Stimulated activated CD4-positive, alpha-beta T cell treated with anti-CD3 and anti-CD28 coated beads, Interleukin-15, amount 100 ng/mL, for 24 hours (primary cell): Measurements from ENCODE around the gene TJP1.
"Not testable (repeated sequence)": the region's sequence is repeated elsewhere in the genome, so short reads cannot be mapped to it uniquely, and the experiment has no call there.

Experiments used
- DNase-seq: peaks from one replicate; pipeline ENCODE4 v3.0.0-alpha.2; 2020

TJP1 gene

DNA sequence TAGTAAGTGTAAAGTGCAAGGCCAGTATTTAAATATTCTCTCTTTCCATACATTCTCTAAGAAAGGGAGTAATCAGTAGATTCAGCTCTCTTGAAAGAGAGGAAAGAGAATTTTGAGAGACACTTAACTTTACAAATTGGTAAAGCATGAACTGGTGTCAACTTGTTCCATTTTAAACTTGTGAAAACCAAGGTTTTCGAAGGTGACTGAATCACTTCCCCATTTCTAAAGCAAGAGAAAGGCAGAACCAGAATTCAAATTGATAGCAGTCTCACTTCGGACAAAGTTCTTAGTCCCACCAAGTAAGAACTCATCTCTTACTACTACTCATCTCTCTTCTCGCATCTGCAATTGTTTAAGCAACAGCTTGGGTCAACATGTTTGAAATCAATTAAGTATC, 22.4 kb downstream of the TJP1 start:
- DNase-seq, result no peak

- no peak for DNase-seq
Observed at GRCh38 chr15:29795610-29796009, 26.7 kb downstream of the TJP1 start.

- DNase-seq, result no peak
Observed at GRCh38 chr15:29792426-29793159, 29.7 kb downstream of the TJP1 start.

GRCh38 chr15:29790607-29791006, 31.7 kb downstream of the TJP1 start:
- no peak for DNase-seq

GRCh38 chr15:29789871-29790270, 32.4 kb downstream of the TJP1 start:
- no peak for DNase-seq

GRCh38 chr15:29788433-29789034, 33.7 kb downstream of the TJP1 start:
- DNase-seq, result no peak

DNA sequence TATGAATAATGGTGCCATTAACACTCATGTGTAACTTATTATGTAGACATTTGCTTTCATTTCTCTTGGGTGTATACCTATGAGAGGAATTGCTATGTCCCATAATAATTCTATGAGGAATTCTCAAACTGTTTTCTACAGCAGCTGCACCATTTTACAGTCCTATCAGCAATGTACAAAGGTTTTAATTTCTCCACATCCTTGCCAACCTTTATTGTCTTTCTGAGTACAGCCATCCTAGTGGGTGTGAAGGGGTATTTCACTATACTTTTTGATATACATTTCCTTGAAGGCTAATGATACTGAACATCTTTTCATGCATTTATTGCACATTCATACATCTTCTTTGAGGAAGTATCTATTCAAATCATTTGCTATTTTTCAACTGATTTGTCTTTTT, 34.5 kb downstream of the TJP1 start:
- DNase-seq, result no peak

DNA sequence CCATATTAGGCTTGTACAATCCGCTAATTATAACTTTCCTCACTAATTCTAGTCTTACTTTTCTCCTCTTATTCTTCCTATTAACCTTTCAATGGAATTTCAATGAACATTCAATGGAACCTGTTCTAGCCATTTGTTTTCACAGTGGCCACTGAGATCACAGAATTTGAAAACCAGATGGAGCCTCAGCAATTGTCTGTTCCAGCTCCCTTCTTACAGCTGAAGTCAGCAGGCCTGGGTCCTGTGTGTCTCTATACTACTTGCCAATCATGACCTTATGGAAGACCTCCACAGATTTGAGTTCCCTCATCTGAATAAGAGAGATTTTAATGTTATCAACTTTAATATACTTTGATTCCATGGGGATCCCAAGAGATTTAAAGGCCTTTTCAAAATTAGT, 36.6 kb downstream of the TJP1 start:
- no peak for DNase-seq

DNA sequence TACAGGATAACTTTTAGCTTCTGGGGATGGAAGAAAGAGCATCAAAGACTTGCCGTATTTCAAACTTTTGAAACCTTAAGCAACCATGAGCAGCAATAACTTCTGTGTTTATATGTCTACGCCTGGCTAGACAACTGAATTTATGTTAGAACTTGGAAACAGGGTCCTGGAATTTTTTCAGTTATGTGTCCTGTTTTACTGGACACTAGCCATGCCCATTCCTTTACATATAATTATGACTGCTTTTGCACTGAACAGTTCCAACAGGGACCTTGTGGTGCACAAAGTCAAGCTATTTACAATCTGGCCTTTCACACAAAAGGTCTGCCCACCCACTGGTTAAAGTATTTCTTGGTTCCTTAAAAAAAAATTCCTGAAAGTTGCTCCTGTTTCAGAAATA, 37.1 kb downstream of the TJP1 start:
- no peak for DNase-seq

- no peak for DNase-seq
Observed at GRCh38 chr15:29784413-29784812, 37.9 kb downstream of the TJP1 start.

GRCh38 chr15:29782816-29783215, 39.5 kb downstream of the TJP1 start:
- DNase-seq, result not testable (repeated sequence)

GRCh38 chr15:29778382-29778781, 43.9 kb downstream of the TJP1 start:
- DNase-seq, result no peak

GRCh38 chr15:29776859-29777258, 45.4 kb downstream of the TJP1 start:
- DNase-seq, result no peak

DNA sequence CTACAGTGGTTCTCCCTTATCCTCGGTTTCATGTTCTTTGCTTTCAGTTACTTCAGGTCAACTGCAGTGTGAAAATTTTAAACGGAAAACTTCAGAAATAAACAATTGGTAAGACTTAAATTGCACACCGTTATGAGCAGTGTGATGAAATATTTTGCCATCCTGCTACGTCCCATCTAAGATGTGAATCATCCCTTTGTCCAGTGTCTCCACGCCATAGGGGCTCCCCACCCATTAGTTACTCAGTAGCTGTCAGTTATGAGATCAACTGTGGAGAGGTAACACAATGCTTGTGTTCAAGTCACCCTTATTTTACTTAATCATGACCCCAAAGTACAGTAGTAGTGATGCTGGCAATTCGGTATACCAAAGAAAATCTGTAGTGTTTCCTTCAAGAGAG, 47.4 kb downstream of the TJP1 start:
- DNase-seq, result no peak

DNA sequence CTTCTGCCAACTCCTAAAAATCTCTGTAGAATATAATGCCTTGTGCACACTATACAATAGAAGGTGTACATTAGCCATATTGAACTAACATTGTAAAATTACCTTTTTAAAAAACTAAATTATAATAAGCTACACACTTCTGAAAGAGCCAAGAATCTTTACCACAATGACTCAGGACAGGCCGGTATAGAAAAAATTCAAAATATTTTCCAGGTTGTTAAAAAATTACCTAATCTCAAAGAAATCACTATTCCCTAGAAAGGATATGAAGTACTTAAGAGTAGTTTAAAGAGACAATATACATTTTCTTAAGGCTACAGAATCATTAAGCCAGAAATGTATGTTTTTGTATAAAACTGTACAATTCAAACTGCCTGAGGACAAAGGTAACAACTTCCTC, 48.5 kb downstream of the TJP1 start:
- no peak for DNase-seq

DNA sequence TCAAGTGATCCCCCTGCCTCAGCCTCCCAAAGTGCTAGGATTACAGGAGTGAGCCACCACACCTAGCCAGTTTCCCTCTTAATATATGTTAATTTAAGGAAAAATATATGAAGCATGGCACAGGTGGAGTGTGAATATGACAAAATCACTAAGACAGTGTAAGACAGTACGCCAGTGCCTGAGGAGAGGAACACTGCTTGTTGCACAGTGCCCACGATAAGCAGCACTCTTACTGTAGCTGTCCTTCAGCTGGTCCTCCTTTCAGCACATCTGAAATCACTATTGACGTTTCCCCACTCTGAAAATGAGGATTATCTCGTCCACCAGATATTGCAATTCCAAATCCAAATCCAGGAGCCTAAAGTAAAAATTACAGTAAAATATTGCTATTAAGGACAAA, 49.3 kb downstream of the TJP1 start:
- DNase-seq, result no peak

- DNase-seq, result no peak
Observed at GRCh38 chr15:29770796-29771195, 51.5 kb downstream of the TJP1 start.

DNA sequence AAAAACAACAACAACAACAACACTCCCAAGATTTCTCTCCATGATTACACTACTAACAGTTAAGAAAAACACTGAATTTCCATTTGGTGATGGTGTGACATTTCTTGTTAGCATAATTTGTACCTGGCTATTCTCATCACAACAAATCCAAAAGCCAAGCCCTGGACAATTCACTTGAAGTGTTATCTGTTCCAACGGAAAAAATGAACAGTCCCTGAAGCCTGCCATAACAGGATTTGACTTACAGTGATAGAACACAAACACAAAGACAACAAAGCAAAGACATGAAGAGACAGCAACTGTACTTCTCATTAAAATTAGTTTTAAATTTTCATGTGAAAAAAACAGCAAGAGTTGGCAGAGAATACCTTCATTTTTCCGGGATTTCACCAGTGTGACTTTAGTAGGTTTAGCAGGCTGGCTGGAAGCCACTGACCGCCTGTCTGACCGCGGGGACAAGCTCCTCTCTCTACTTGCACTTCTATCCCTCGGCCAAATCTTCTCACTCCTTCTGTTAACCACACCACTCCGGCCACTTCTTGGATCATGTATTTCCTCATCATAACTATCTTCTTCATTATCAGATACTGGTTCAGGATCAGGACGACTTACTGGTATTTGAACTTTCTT, 56.3 kb downstream of the TJP1 start:
- DNase-seq, result no peak

DNA sequence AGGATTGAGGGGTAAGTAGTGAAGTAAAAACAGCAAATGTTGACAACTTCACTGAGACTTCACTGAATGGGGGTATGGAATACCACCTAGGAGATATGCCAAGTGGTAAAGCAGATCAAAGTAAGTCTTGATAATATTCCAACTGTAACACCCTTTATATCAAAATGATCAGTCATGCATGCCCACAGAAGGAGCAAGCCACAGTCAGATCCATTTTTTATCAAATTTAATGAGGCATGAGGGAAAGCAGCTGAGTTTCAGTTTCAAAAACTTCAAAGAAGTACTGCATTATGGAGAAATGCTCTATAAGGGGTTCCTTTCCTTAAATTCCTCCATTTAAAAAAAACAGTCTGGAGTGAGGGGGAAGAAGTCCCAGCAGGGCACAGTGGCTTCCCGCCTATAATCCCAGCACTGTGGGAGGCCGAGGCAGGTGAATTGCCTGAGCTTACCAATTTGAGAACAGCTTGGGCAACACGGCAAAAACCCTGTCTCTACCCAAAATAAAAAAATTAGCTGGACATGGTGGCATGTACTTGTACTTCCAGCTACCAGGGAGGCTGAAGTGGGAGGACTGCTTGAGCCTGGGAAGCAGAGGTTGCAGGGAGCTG, 56.9 kb downstream of the TJP1 start:
- DNase-seq, result no peak

DNA sequence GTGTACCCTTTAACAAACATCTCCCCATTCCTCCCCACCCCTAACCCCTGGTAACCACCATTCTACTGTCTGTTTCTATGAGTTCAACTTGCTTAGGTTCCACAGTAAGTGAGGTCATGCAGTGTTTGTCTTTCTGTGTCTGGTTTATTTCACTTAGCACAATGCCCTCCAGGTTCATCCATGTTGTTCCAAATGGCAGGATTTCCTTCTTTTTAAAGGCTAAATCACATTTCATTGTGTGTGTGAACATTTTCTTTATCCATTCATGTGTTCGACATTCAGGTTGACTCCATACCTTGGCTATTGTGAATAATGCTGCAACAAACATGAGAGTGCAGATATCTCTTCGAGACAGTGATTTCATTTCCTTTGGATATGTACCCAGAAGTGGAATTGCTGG, 62.7 kb downstream of the TJP1 start:
- DNase-seq, result no peak

GRCh38 chr15:29756358-29757267, 65.7 kb downstream of the TJP1 start:
- DNase-seq, result no peak

DNA sequence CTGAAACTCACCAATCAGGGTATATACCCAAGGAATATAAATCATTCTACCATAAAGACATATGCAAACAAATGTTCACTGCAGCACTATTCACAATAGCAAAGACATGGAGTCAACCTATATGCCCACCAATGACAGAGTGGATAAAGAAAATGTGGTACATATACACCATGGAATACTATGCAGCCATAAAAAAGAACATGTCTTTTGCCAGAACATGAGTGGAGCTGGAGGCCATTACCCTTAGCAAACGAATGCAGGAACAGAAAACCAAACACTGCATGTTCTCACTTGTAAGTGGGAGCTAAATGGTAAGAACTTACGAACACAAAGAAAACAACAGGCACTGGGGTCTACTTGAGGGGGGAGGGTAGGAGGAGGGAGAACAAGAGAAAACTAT, 68.3 kb downstream of the TJP1 start:
- not testable (repeated sequence) for DNase-seq

GRCh38 chr15:29753506-29753905, 68.8 kb downstream of the TJP1 start:
- DNase-seq, result no peak
